HG02623 (cell line): ENCODE results near the gene NLRC3.
"Not testable (repeated sequence)": the region's sequence is repeated elsewhere in the genome, so short reads cannot be mapped to it uniquely, and the experiment has no call there.

Experiments
- ATAC-seq: cut with Tn5 transposase; IDR thresholded peaks from one replicate; pipeline ENCODE4 v1.9.1; 2021; ENCODE audit warnings: moderate library complexity; ENCODE audit not compliant: unreplicated experiment

The NLRC3 gene

GRCh38 chr16:3577302-3577752 lies at the start of gene NLRC3:
Gene NLRC3 (minus strand): TSS chr16:3577403. CDS start chr16:3565036, 12,367 bp downstream.
- no peak for ATAC-seq

DNA sequence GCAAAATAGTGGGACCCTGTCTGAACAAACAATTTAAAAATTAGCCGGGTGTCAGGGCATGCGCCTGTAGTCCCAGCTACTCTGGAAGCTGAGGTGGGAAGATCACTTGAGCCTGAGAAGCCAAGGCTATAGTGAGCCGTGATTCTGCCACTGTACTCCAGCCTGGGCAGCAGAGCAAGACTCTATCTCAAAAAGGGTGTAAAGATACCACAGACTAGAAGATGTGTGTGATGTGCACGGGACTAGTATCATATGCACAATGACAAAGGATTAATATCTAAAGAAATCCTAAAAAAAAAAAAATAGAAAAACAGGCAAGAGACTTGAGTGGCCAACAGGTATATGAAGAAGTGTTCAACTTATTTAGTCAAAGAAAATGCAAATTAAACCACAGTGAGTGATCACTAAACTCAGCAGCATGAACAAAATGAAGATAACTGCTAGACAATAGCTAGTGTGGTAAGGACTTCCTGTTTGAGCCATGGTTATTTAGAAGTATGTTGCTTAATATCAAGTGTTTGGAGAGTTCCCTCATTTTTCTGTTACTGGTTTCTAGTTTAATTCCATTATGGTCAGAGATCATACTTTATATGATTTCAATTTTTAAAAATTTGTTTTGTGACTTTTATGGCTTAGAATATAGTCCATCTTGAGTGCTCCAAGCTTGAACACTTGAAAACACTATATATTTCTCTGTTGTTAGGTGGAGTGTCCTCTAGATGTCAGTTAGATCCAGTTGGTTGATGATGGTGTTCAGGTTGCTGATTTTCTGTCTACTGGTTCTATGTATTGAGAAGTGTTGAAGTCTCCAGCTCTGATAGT lies 48.9 kb upstream of the NLRC3 start:
- ATAC-seq = no peak

DNA sequence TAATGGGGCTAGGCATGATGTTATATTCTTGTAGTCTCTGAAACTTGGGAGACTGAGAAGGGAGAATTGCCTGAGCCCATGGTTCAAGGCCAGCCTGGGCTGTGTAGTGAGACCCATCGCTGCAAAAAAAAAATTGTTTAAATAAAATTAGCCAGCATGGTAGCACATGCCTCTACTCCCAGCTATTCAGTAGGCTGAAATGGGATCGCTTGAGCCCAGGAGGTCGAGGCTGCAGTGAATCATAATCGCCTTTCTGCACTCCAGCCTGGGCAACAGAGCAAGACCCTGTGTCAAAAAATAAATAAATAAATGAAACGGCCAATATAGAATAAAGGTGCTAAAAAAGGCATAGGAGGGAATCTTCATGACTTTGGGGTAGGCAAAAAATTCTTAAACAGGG lies 48.1 kb upstream of the NLRC3 start:
- ATAC-seq = no peak

DNA sequence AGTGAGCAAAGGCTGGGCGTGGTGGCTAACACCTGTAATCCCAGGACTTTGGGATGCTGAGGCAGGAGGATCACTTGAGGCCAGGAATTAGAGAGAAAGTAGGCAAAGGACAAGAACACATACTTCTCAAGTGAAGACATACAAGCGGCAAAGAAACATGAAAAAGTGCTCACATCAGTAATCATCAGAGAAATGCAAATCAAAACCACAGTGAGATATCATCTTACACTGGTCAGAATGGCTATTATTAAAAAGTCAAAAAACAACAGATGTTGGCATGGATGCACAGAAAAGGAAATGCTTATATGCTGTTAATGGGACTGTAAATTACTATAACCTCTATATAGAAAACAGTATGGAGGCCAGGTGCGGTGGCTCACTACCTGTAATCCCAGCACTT lies 46.4 kb upstream of the NLRC3 start:
- ATAC-seq = no peak

- no peak for ATAC-seq
Observed at GRCh38 chr16:3618769-3619141, 41.6 kb upstream of the NLRC3 start.

DNA sequence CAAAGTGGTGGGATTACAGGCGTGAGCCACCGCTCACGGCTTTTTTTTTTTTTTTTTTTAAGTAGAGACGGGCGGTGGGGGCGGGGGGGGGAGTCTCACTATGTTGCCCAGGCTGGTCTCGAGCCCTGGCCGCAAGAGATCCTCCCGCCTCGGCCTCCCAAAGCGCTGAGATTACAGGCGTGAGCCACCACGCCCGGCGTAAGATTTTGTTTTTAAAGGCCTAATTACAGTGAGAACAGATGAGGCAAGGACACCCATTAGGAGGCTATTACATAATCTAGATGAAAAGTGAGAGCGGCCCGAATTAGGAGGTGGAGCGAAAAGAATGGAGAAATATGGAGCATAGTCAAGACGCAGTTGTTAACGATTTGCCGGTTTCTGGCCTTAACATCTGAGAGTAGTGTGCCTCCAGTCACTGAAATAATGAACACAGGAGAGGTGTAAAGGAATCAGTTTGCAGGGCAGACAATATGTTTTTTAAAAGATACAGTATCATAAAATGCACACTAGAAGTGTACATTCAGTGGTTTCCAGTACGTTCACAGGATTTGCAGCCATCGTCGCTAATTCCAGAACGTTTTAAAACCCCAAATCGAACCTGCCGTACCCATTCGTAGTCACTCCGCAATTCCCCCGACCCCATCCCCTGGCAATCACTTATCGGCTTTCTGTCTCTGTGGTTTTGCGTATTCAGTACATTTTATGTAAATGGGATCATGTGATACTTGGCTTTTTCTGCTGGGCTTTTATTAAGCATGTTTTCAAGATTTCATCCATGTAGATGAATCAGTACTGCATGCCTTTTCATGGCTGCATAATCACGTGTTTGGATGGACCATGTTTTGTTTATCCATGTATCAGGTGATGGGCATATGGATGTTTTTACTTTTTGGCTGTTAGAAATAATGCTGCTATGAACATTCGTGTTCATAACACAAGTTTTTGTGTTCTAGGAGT lies 35.6 kb upstream of the NLRC3 start:
- no peak for ATAC-seq

DNA sequence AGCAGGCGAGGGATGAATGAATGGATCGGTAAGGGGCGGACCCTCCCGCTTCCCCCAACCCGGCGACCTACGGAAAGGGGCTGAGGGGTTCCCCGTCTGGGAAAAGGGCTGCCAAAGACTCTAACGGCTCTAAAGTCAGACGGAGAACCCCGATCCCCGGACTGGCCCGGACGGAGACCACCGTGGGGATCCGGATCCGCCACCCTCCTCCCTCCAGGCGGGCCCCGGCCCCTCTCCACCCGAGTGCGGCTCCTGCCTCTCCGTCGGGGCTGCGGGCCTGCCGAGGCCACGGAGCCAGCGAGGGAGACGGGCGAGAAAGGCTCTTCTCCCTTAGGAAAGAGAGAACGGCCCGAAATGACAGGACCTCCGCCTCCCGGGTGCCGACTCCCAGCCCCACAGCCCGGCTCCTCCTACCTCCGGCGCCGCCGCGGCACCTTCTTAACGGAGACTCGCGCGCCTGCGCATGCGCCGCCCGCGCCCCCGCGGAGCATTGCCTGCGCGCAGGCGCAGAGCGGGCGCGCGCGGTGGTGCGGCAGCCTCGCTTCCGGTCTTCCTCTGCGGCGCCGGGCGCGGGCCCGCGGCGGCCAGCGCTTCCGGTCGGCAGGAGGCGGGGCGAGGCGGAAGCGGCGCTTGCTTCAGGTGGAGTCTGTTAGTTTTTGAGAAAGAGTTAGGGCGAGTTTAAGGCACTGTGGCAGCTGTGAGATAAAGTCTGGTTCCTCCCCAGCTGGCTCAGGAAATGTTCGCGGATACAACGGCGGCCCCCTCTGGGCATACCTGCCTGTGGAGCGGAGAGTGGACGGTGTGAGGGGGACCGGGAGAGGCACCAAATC lies 34.2 kb upstream of the NLRC3 start, which contains the start of gene SLX4:
SLX4 (minus strand) TSS at position 461 of the 830 bp plus-strand sequence. CDS start 2,642 bp downstream, outside the sequence.
- ATAC-seq = peak; percentile 80

DNA sequence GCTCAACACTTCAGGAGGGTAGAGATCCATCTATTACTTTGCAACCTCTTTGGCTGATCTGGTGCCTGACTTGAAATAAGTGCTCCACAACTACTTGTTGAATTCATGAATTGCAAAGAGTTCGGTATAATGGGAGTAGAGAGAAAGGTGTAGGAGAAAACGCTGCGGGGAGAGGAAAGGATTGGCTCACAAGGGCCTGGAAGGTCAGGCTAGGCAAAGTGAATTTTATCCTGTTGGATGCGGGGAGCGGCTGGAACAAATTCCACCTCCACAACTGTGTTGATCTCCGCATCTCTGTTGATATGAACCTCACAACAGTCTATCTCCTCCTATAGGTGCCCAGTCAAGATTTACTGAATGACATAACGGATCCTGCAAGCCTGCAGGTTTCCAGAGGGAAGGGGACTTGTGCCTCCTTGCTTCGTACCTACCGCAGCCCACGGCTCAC lies 33.5 kb upstream of the NLRC3 start:
- ATAC-seq = no peak

DNA sequence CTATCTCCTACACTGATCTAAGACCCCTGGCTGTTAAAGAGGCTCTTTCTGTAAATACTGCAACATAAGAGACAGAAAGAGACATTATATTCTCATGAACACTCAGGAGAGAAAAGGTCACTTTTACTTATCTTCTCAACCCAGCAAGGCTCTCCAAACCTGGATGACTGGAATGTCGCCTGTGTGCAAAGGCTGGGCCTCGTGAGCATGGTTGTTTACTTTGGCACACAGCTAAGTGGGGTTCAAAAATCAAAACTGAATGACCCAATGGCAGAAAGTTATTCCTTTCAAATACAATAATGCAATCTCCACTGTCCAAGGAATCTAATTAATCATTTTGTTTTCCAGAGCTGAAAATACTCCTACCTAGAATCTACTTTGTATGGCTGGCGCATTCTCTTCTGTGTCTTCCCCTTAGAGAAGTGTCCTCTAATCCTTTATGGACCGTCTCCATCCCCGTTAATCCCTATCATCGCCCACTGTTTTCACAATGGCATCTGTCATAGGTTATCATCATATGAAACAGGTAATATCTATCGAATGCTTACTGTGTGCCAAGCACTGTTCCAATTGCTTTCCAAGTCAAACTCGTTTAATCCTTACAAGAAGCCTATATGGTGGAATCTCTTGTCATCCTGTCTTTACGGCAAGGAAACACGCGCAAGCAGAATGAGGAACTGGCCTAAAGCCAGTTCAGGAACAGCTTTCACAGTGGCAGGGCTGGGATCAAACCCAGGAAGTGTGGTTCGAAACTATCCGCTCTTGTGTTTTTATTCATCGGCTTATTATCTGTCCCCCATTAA lies 32.9 kb upstream of the NLRC3 start:
- no peak for ATAC-seq

DNA sequence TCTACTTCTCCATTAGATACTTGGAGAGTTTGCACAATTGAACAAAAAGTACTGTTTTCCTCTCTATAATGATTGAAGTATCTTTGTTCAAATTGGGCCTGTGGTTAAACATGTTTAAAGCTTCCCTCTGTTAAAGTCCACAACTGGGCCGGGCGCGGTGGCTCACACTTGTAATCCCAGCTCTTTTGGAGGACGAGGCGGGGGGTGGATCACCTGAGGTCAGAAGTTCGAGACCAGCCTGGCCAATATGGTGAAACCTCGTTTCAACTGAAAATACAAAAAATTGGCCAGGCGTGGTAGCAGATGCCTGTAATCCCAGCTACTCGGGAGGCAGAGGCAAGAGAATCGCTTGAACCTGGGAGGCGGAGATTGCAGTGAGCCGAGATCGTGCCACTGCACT lies 31.8 kb upstream of the NLRC3 start:
- not testable (repeated sequence) for ATAC-seq

- no peak for ATAC-seq
Observed at GRCh38 chr16:3608069-3608468, 30.9 kb upstream of the NLRC3 start.

DNA sequence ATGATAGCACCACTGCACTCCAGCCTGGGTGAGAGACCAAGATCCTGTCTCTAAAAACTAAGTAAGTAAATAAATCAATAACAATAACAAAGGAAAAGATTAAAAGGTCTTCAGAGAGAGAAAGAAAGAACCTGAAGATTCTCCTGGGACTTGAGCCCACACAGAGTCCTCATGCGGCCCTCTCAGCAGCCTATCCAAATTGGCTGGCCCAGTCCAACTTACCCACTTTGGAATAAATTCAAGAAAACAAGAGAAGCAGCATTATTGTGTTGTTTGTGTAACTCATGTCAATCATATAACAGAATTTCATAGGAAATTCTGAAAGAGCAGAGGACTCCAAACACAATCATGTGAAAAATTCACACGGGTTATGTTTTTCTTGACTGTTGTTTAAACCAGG lies 30.4 kb upstream of the NLRC3 start:
- no peak for ATAC-seq

- no peak for ATAC-seq
Observed at GRCh38 chr16:3607161-3607560, 30.0 kb upstream of the NLRC3 start.

- ATAC-seq = no peak
Observed at GRCh38 chr16:3606441-3606840, 29.2 kb upstream of the NLRC3 start.

DNA sequence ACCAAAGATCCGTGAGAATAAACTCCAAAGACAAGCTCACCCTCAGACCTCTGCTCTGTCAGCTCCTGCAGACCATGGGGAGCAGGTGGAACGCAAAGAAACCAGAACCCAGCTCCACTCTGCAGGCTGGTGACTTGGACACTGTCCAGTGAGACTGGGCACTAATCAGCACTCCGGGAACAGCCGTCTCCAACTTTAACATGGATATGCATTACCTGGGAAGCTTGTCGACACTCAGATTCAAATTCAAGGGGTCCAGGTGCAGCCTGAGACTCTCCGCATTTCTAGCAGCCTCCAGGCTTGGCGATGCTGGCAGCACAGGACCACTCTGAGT lies 25.1 kb upstream of the NLRC3 start:
- ATAC-seq = no peak

DNA sequence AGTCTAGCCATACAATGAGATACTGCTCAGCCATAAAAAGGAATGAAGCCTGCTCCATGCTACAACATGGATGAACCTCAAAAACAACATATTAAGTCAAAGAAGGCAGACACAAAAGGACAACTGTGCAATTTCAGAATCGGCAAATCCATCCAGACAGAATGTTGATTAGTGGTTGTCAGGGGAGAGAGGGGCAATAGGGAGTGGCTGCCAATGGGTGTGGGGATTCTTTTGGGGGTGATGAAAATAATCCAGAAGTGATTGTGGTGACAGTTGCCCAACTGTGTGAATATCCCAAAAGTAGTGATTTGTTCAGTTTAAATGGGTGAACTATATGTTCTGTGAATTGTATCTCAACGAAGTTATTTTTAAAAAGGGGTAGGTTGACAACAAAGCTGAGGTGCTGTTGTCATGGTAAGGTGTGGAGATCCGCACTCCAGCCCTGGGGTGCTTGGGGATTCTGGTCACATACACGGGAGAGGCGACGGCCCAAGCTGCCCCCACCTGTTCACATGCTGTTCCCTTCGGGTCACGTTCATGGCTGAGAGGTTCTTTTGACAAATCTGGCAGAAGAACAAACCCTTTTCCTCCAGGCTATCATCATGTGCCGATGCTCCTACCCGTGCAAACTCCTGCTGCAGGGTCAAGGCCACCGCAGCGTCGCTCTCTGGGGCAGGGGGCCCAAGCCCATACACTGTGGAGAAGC lies 24.6 kb upstream of the NLRC3 start:
- ATAC-seq = no peak

GRCh38 chr16:3599922-3600321 lies 22.7 kb upstream of the NLRC3 start:
- no peak for ATAC-seq

GRCh38 chr16:3599121-3599520 lies 21.9 kb upstream of the NLRC3 start:
- no peak for ATAC-seq

GRCh38 chr16:3598236-3598635 lies 21.0 kb upstream of the NLRC3 start:
- ATAC-seq = no peak
